Lung (tissue), 12 donors: Measurements from ENCODE around the gene RRAGD. TPM values are rescaled to one million over a fixed set of nuclear protein-coding genes. Genes with fewer than 3 reads are reported as not detected.
A peak's percentile ranks its signal among the peaks of the same experiment; 100 is the strongest.

Experiments used
- ATAC-seq: fragments of 200-7000 bp; cut with Tn5 transposase; one replicate; pipeline ENCODE4 v1.9.1; 2020; ENCODE audit warnings: moderate number of reproducible peaks; ENCODE audit not compliant: insufficient read depth, low FRiP score
- DNase-seq, 3 donors: peaks; one replicate each; pipeline ENCODE4 v3.0.0-alpha.2; 2013 to 2017
- H3K27ac ChIP-seq, 2 donors: one replicate each; pipeline ENCODE4 v1.5.1; 2013; ENCODE audit warnings: mild to moderate bottlenecking in 2 of 2, moderate library complexity in 2 of 2, control low read depth in 1 of 2, inconsistent platforms in 1 of 2, low read depth in 1 of 2, low read length in 1 of 2
- H3K27me3 ChIP-seq, 3 donors: one replicate each; pipeline ENCODE4 v1.5.1; 2013; ENCODE audit warnings: low read length in 2 of 3; ENCODE audit not compliant: control insufficient read depth in 3 of 3, insufficient read depth in 3 of 3
- H3K36me3 ChIP-seq, 4 donors: one replicate each; pipeline ENCODE4 v1.5.1; 2013; ENCODE audit warnings: low read length in 4 of 4, mild to moderate bottlenecking in 1 of 4, moderate library complexity in 1 of 4; ENCODE audit not compliant: control insufficient read depth in 4 of 4, insufficient read depth in 4 of 4
- H3K4me1 ChIP-seq, 5 donors: one replicate each; pipeline ENCODE4 v1.5.1; 2013; ENCODE audit warnings: low read length in 5 of 5, mild to moderate bottlenecking in 2 of 5, moderate library complexity in 1 of 5; ENCODE audit not compliant: control insufficient read depth in 5 of 5, insufficient read depth in 5 of 5
- H3K4me3 ChIP-seq: one replicate; pipeline ENCODE4 v1.5.1; 2013; ENCODE audit warnings: mild to moderate bottlenecking, control low read depth, moderate library complexity
- H3K9ac ChIP-seq, 2 donors: one replicate each; pipeline ENCODE4 v1.5.1; 2013; ENCODE audit warnings: low read length in 2 of 2, control low read depth in 1 of 2; ENCODE audit not compliant: insufficient read depth in 1 of 2
- H3K9me3 ChIP-seq, 4 donors: one replicate each; pipeline ENCODE4 v1.5.1; 2013; ENCODE audit warnings: low read length in 3 of 4, mild to moderate bottlenecking in 1 of 4, moderate library complexity in 1 of 4; ENCODE audit not compliant: control insufficient read depth in 4 of 4, insufficient read depth in 3 of 4
- WGBS, 2 donors: extraction: QIAGEN DNeasy Blood & Tissue Kit; methylation state at CpG; one replicate each; pipeline ENCODE4 v1.1.7; 2013; 5-methylcytosine and 5-hydroxymethylcytosine counted together
- polyA plus RNA-seq, 2 donors: library from polyadenylated mRNA; stranded (reverse); fragments of 200-250 nt; gene quantifications; one replicate each; pipeline ENCODE4 v1.2.1, GENCODE V29; 2013
- total RNA-seq, 2 donors: library from RNA; depleted of rRNA in 1 of 2; stranded (reverse); fragments of >200 nt in 1 of 2; gene quantifications; one replicate each; pipeline ENCODE4 v1.2.1, GENCODE V29; 2014 to 2021
- TF ChIP-seq, protein P1 (sequence below): IDR thresholded peaks from 2 replicates; pipeline ENCODE4 v1.5.1; 2012; ENCODE audit warnings: mild to moderate bottlenecking; ENCODE audit errors: control extremely low read depth, extremely low read depth
- donor health status: control.
- donor health status: control.
- donor health status: Bipolar disorder and iron deficiency.
- donor health status: healthy.
- donor health status: DM: yes; HTN: yes; CAD: no.

The RRAGD gene
- total and polyA plus RNA-seq, 4 donors: 12.7 to 40.2 (median 16.8) TPM

DNA sequence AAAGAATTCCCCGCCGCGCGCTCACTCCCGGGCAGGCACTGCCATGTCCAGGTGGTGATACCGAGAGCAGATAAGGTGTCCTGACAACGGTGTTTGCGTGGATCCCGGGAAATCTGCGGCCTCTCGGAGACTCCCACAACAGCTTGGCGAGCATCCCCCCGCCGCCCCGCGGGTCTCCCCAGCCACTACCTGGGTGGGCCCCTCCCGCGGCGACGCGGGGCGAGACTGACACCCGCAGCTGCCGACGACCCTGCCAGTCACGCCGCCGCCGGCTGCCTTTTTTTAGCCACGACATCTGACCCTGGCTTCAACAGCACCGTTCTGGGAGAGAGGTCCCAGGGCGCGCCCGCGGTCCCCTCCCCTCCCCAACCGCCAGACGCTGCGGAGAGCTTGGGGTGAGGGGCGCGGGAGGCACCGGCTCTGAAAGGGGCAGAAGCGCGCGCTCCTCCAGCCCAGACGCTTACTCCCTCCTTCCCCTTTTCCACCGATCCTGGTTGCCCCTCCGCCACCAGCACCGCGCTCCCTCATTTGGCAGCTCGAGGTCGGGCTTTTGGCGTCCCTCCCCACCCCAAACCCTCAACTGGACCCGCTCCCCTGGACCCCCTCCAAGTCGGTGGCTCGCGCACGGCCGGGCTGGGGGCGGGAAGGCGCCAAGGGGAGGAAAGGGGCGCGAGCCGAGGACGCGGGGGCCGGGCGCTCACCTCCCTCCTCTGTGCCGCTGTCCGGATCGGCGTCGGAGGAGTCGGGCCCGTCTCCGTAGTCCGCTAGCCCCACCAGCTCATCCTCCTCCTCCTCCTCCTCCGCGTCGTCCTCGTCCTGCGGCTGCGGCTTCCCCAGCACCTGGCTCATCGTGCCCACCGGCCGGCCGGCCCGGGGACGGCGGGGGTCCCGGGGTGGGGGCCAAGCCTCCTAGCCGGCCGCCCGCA lies 665 bp downstream of the RRAGD start:
- WGBS, 2 donors: 1 to 2% methylated on average over 74 to 93 of the region's 93 CpGs
- TF ChIP-seq, protein P1, sequence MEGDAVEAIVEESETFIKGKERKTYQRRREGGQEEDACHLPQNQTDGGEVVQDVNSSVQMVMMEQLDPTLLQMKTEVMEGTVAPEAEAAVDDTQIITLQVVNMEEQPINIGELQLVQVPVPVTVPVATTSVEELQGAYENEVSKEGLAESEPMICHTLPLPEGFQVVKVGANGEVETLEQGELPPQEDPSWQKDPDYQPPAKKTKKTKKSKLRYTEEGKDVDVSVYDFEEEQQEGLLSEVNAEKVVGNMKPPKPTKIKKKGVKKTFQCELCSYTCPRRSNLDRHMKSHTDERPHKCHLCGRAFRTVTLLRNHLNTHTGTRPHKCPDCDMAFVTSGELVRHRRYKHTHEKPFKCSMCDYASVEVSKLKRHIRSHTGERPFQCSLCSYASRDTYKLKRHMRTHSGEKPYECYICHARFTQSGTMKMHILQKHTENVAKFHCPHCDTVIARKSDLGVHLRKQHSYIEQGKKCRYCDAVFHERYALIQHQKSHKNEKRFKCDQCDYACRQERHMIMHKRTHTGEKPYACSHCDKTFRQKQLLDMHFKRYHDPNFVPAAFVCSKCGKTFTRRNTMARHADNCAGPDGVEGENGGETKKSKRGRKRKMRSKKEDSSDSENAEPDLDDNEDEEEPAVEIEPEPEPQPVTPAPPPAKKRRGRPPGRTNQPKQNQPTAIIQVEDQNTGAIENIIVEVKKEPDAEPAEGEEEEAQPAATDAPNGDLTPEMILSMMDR: no peak
- Histone ChIP-seq H3K9ac (no peak overlapping the region), H3K9me3 (no peaks in the 10 kb centered on the region), H3K36me3 (no peaks in the 10 kb centered on the region), H3K4me1 (peaks cover 0 to 20% (median 0%) of the 10 kb centered on the region in 5 donors), H3K27ac (peak overlapping the region; percentile 76 to 92), H3K27me3 (peaks cover 0 to 18% (median 13%) of the 10 kb centered on the region in 3 donors), H3K4me3 (peak overlapping the region; percentile 84)
- peak; percentile 35 to 37 (median 36) for DNase-seq
- ATAC-seq: peak; percentile 37

DNA sequence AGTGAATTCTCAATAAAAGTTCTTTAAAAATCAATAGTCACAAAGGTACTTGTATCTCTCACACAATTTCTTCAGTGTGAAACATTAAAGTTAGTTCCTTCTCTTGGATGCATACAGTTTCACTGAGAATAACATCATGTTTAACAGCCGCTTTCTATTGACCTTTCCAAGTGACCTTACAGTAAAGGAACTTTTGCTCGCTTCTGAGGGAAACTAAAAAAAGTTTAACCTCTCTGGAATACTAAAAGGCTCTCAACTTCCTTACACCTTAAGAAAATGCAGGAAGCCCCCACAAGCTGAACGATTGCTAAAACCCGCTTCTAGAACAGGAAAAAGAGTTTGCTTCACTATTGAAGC lies 1.3 kb downstream of the RRAGD start:
- H3K27ac ChIP-seq: peak overlapping the region in 1 of 2 donors; percentile 92
- H3K4me1 ChIP-seq: peaks cover 0 to 19% (median 0%) of the 10 kb centered on the region in 5 donors
- peaks cover 0 to 18% (median 13%) of the 10 kb centered on the region in 3 donors for H3K27me3 ChIP-seq
- WGBS, 2 donors: 9 to 17% methylated on average over 4 of the region's 4 CpGs
- no peak for ATAC-seq
- TF ChIP-seq, protein P1: no peak
- H3K36me3 ChIP-seq: no peaks in the 10 kb centered on the region
- no peaks in the 10 kb centered on the region for H3K9me3 ChIP-seq
- no peak for DNase-seq
- H3K4me3 ChIP-seq: peak overlapping the region; percentile 84
- no peak overlapping the region for H3K9ac ChIP-seq

DNA sequence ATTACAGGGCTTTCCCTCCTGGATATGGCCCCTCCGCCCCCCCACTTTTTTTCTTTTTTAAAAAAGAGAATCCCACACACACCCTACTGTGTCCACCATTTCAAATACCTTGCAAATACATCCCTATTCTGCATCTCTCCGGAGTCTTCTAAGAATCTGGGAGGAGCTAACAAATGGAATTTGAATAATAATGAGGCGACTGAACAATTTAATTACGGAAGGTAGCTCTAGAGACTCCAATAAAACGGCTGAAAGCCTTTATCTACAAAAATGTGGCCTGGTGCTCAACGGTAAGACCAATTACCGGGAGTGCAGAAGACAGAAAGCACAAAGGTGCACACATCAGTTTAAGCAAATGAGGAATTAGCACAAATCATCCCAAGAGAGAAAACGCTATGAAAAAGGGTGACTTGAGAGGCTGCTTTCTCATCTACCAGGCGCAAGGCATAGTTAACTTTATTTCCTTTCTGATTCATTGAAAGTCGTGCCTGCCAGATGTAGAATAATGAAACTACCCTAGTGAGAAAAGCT lies 1.8 kb downstream of the RRAGD start:
- DNase-seq (no peak), ATAC-seq (no peak)
- Histone ChIP-seq H3K27ac (peak overlapping the region in 1 of 2 donors; percentile 49), H3K4me3 (no peak overlapping the region), H3K27me3 (peaks cover 0 to 18% (median 13%) of the 10 kb centered on the region in 3 donors), H3K9me3 (no peaks in the 10 kb centered on the region), H3K9ac (no peak overlapping the region), H3K4me1 (peaks cover 0 to 15% (median 0%) of the 10 kb centered on the region in 5 donors), H3K36me3 (no peaks in the 10 kb centered on the region)
- TF ChIP-seq, protein P1: no peak
- WGBS, 2 donors: 61 to 70% methylated on average over 10 of the region's 10 CpGs
